GM19238 (cell line): Measurements from ENCODE around the gene GCSAML.
"Not testable (repeated sequence)": the region's sequence is repeated elsewhere in the genome, so short reads cannot be mapped to it uniquely, and the experiment has no call there.

Experiments used
- DNase-seq: peaks from one replicate; pipeline ENCODE4 v3.0.0; 2011; ENCODE audit warnings: low spot score; ENCODE audit not compliant: insufficient read length

GCSAML gene

GRCh38 chr1:247548769-247549182 is at the start of gene GCSAML:
Gene GCSAML, plus strand, starts transcription at chr1:247549134. Its CDS starts 58 bp downstream, at chr1:247549192.
- no peak for DNase-seq

- DNase-seq = no peak
Measured at GRCh38 chr1:247500865-247501264, 48.1 kb upstream of the GCSAML start.

- no peak for DNase-seq
Measured at GRCh38 chr1:247506831-247507230, 42.1 kb upstream of the GCSAML start.

GRCh38 chr1:247517795-247518612 is 30.9 kb upstream of the GCSAML start:
- no peak for DNase-seq

- DNase-seq = no peak
Measured at GRCh38 chr1:247518613-247518891, 30.4 kb upstream of the GCSAML start.

- DNase-seq = not testable (repeated sequence)
Measured at GRCh38 chr1:247521886-247522285, 27.0 kb upstream of the GCSAML start.

- no peak for DNase-seq
Measured at GRCh38 chr1:247528812-247529474, 20.0 kb upstream of the GCSAML start.

- DNase-seq = no peak
Measured at GRCh38 chr1:247529771-247530355, 19.1 kb upstream of the GCSAML start.

GRCh38 chr1:247530785-247531184 is 18.1 kb upstream of the GCSAML start:
- no peak for DNase-seq

- DNase-seq = no peak
Measured at GRCh38 chr1:247531937-247532336, 17.0 kb upstream of the GCSAML start.

GRCh38 chr1:247535402-247535801 is 13.5 kb upstream of the GCSAML start:
- no peak for DNase-seq

GRCh38 chr1:247536340-247536739 is 12.6 kb upstream of the GCSAML start, which contains the start of gene OR2C3:
Gene OR2C3, minus strand, starts transcription at chr1:247536440. Its CDS starts 3,929 bp downstream, at chr1:247532511.
- no peak for DNase-seq

- no peak for DNase-seq
Measured at GRCh38 chr1:247538561-247538960, 10.4 kb upstream of the GCSAML start.

- DNase-seq = no peak
Measured at GRCh38 chr1:247539215-247539614, 9.7 kb upstream of the GCSAML start.

GRCh38 chr1:247540581-247540980 is 8.4 kb upstream of the GCSAML start:
- DNase-seq = no peak

- DNase-seq = no peak
Measured at GRCh38 chr1:247542811-247543210, 6.1 kb upstream of the GCSAML start.

- DNase-seq = no peak
Measured at GRCh38 chr1:247548092-247548491, 842 bp upstream of the GCSAML start.

- no peak for DNase-seq
Measured at GRCh38 chr1:247551721-247552120, 2.8 kb downstream of the GCSAML start.

GRCh38 chr1:247552231-247552630 is 3.3 kb downstream of the GCSAML start:
- no peak for DNase-seq

GRCh38 chr1:247557926-247558674 is 9.2 kb downstream of the GCSAML start:
- no peak for DNase-seq

GRCh38 chr1:247561711-247562110 is 12.8 kb downstream of the GCSAML start:
- DNase-seq = no peak

GRCh38 chr1:247562198-247562597 is 13.3 kb downstream of the GCSAML start:
- DNase-seq = no peak
